ENCODE results near the gene CDK11A. TPM values are rescaled to one million over a fixed set of nuclear protein-coding genes. Genes with fewer than 3 reads are reported as not detected.
"Not testable (repeated sequence)": the region's sequence is repeated elsewhere in the genome, so short reads cannot be mapped to it uniquely, and the experiment has no call there.

CDK11A gene
- total and polyA plus RNA-seq, 4 donors: 26.3 to 56.3 (median 52.9) TPM

GRCh38 chr1:1756661-1757421, 32.7 kb upstream of the CDK11A start:
- no peak for ATAC-seq (ENCODE audit: low FRiP score)
- Histone ChIP-seq H3K27me3 (ENCODE audit: control insufficient read depth in 1 of 2, insufficient read depth in 2 of 2, low read length in 1 of 2) (no peaks in the 10 kb centered on the region), H3K27ac (ENCODE audit: low read depth in 1 of 2, low read length in 2 of 2) (no peak overlapping the region), H3K36me3 (ENCODE audit: control insufficient read depth in 1 of 2, insufficient read depth in 2 of 2, low read length in 1 of 2) (peaks cover 2 to 21% of the 10 kb centered on the region in 2 donors), H3K4me1 (ENCODE audit: control insufficient read depth in 1 of 2, insufficient read depth in 2 of 2, low read length in 2 of 2) (no peaks in the 10 kb centered on the region), H3K9me3 (ENCODE audit: control insufficient read depth, low read length) (no peaks in the 10 kb centered on the region), H3K4me3 (ENCODE audit: low read length in 2 of 2) (no peak overlapping the region)
- intact Hi-C loops (cut with DNase I): no loop called here
- WGBS, 2 donors: 87 to 89% methylated on average over 33 of the region's 33 CpGs
- no peak for DNase-seq

- Histone ChIP-seq H3K27me3 (ENCODE audit: control insufficient read depth in 1 of 2, insufficient read depth in 2 of 2, low read length in 1 of 2) (no peaks in the 10 kb centered on the region), H3K9me3 (ENCODE audit: control insufficient read depth, low read length) (no peaks in the 10 kb centered on the region), H3K27ac (ENCODE audit: low read depth in 1 of 2, low read length in 2 of 2) (no peak overlapping the region), H3K36me3 (ENCODE audit: control insufficient read depth in 1 of 2, insufficient read depth in 2 of 2, low read length in 1 of 2) (peaks cover 2 to 21% of the 10 kb centered on the region in 2 donors), H3K4me1 (ENCODE audit: control insufficient read depth in 1 of 2, insufficient read depth in 2 of 2, low read length in 2 of 2) (no peaks in the 10 kb centered on the region), H3K4me3 (ENCODE audit: low read length in 2 of 2) (no peak overlapping the region)
- no peak for DNase-seq
- ATAC-seq (ENCODE audit: low FRiP score): no peak
- intact Hi-C loops (cut with DNase I): no loop called here
- 87 to 88% methylated on average over 15 of the region's 15 CpGs for WGBS, 2 donors
Measured at GRCh38 chr1:1755852-1756251, 31.7 kb upstream of the CDK11A start.

DNA sequence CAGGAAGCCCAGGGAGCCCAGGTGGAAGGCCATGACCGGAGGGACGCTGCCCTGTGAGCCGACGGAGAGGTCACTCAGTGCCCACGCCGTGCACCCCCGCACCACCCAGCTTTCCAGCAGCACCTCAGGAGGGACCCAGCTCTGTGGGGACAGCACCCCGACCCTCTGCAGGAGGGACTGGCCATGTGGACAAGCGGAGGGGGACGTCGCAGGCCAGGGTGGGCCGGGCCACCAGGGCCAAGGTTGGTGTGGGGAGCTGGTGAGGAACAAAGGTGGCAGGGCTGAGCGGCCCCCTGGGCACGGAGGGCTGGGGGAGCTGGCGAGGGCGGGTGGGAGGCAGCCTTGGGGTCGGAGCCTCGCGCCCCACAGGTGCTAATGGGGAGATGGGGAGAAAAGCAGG, 31.3 kb upstream of the CDK11A start:
- no peak for DNase-seq
- Histone ChIP-seq H3K4me3 (ENCODE audit: low read length in 2 of 2) (no peak overlapping the region), H3K36me3 (ENCODE audit: control insufficient read depth in 1 of 2, insufficient read depth in 2 of 2, low read length in 1 of 2) (peaks cover 2 to 19% of the 10 kb centered on the region in 2 donors), H3K27ac (ENCODE audit: low read depth in 1 of 2, low read length in 2 of 2) (no peak overlapping the region), H3K4me1 (ENCODE audit: control insufficient read depth in 1 of 2, insufficient read depth in 2 of 2, low read length in 2 of 2) (no peaks in the 10 kb centered on the region), H3K27me3 (ENCODE audit: control insufficient read depth in 1 of 2, insufficient read depth in 2 of 2, low read length in 1 of 2) (no peaks in the 10 kb centered on the region), H3K9me3 (ENCODE audit: control insufficient read depth, low read length) (no peaks in the 10 kb centered on the region)
- intact Hi-C loops (cut with DNase I): no loop called here
- ATAC-seq (ENCODE audit: low FRiP score): no peak
- 88 to 89% methylated on average over 13 to 19 of the region's 19 CpGs for WGBS, 2 donors

DNA sequence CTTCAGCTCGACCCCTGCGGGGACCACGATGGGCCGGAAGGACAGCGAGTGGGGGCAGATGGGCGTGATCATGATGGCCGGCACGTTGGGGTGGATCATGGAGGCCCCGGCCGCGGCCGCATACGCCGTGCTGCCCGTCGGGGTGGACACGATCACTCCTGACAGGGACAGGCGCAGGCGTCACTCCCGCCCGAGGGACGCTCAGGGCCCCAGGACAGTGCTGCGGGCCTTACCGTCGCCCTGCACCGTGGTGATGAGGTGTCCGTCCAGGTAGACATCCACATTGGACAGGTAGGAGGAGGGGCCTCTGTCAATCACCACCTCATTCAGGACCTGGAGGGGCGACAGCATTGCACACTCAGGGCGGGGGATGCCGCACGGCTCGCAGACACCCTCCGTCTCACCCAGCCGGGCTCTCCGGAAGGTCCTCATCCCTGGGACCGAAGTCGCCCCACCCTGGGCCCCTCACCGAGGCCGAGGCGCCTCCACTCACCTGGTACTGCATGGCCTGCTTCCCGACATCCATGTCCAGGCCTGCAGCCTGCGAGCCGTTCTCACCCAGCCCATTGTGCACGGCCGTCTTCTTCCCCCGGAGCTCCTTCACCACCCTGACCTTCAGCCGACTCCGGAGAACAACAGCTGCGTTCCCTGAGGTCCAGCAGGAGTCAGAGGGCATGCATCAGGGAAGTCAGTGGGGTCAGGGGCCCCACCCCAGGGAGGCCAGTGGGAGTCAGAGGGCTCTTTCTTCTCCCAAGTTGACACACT, 30.1 kb upstream of the CDK11A start:
- no peak for ATAC-seq (ENCODE audit: low FRiP score)
- no peak overlapping the region for H3K4me3 ChIP-seq (ENCODE audit: low read length in 2 of 2)
- intact Hi-C loops (cut with DNase I): no loop called here
- peaks cover 2 to 16% of the 10 kb centered on the region in 2 donors for H3K36me3 ChIP-seq (ENCODE audit: control insufficient read depth in 1 of 2, insufficient read depth in 2 of 2, low read length in 1 of 2)
- no peaks in the 10 kb centered on the region for H3K27me3 ChIP-seq (ENCODE audit: control insufficient read depth in 1 of 2, insufficient read depth in 2 of 2, low read length in 1 of 2)
- 90 to 94% methylated on average over 43 to 49 of the region's 49 CpGs for WGBS, 2 donors
- no peaks in the 10 kb centered on the region for H3K9me3 ChIP-seq (ENCODE audit: control insufficient read depth, low read length)
- no peak for DNase-seq
- no peak overlapping the region for H3K27ac ChIP-seq (ENCODE audit: low read depth in 1 of 2, low read length in 2 of 2)
- H3K4me1 ChIP-seq (ENCODE audit: control insufficient read depth in 1 of 2, insufficient read depth in 2 of 2, low read length in 2 of 2): no peaks in the 10 kb centered on the region

DNA sequence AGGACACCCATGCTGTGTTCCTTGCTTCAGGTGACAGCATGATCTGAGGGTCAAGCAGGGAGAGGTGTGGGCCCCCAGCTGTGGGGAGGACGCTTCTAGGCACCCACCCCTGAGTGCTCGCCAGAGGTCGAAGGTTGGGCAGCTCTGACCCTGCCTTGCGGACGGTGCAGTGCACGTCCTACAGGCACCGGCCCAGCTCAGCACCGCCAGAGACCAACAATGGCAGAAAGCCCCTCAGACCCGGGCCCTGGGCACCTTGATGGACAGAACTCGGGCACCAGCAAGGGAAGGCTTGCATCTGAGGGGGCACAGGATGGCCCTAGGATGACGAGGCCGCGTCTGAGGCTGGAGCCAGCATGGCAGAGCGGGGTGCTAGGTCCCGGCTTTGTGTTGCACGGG, 29.4 kb upstream of the CDK11A start:
- Histone ChIP-seq H3K9me3 (ENCODE audit: control insufficient read depth, low read length) (no peaks in the 10 kb centered on the region), H3K36me3 (ENCODE audit: control insufficient read depth in 1 of 2, insufficient read depth in 2 of 2, low read length in 1 of 2) (peaks cover 2 to 16% of the 10 kb centered on the region in 2 donors), H3K27ac (ENCODE audit: low read depth in 1 of 2, low read length in 2 of 2) (no peak overlapping the region), H3K4me1 (ENCODE audit: control insufficient read depth in 1 of 2, insufficient read depth in 2 of 2, low read length in 2 of 2) (no peaks in the 10 kb centered on the region), H3K27me3 (ENCODE audit: control insufficient read depth in 1 of 2, insufficient read depth in 2 of 2, low read length in 1 of 2) (no peaks in the 10 kb centered on the region), H3K4me3 (ENCODE audit: low read length in 2 of 2) (no peak overlapping the region)
- no peak for ATAC-seq (ENCODE audit: low FRiP score)
- DNase-seq: no peak
- 89 to 94% methylated on average over 16 of the region's 16 CpGs for WGBS, 2 donors
- intact Hi-C loops (cut with DNase I): no loop called here

GRCh38 chr1:1752636-1753606, 28.8 kb upstream of the CDK11A start:
- no peak overlapping the region for H3K27ac ChIP-seq (ENCODE audit: low read depth in 1 of 2, low read length in 2 of 2)
- no peaks in the 10 kb centered on the region for H3K27me3 ChIP-seq (ENCODE audit: control insufficient read depth in 1 of 2, insufficient read depth in 2 of 2, low read length in 1 of 2)
- 78 to 81% methylated on average over 36 to 37 of the region's 37 CpGs for whole genome bisulfite sequencing, 2 donors
- peaks cover 2 to 16% of the 10 kb centered on the region in 2 donors for H3K36me3 ChIP-seq (ENCODE audit: control insufficient read depth in 1 of 2, insufficient read depth in 2 of 2, low read length in 1 of 2)
- no peak overlapping the region for H3K4me3 ChIP-seq (ENCODE audit: low read length in 2 of 2)
- DNase-seq (peak in 1 of 2 donors; percentile 69), ATAC-seq (ENCODE audit: low FRiP score) (no peak)
- H3K9me3 ChIP-seq (ENCODE audit: control insufficient read depth, low read length): no peaks in the 10 kb centered on the region
- intact Hi-C loops (cut with DNase I): no loop called here
- no peaks in the 10 kb centered on the region for H3K4me1 ChIP-seq (ENCODE audit: control insufficient read depth in 1 of 2, insufficient read depth in 2 of 2, low read length in 2 of 2)

DNA sequence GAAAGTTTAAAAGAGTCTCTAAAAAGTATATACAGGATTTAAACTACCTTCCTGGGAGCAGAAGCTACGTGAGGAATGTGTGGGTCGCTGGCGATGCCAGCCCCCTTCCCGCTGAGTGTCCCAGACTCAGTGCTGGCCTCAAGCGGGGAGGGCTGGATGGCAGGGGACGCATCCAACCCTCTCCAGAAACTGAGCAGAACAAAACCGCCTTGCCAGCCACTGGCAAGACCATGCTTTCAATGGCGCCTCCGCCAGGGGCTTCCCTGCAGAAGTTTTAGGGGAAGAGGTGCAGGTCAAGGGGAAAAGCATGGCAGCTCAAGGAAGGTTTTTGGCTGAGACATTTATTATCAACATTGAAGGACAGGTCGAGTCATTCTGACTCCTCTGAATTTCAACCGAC, 28.0 kb upstream of the CDK11A start:
- no peak for ATAC-seq (ENCODE audit: low FRiP score)
- Histone ChIP-seq H3K4me3 (ENCODE audit: low read length in 2 of 2) (no peak overlapping the region), H3K4me1 (ENCODE audit: control insufficient read depth in 1 of 2, insufficient read depth in 2 of 2, low read length in 2 of 2) (no peaks in the 10 kb centered on the region), H3K9me3 (ENCODE audit: control insufficient read depth, low read length) (no peaks in the 10 kb centered on the region), H3K36me3 (ENCODE audit: control insufficient read depth in 1 of 2, insufficient read depth in 2 of 2, low read length in 1 of 2) (peaks cover 2 to 16% of the 10 kb centered on the region in 2 donors), H3K27me3 (ENCODE audit: control insufficient read depth in 1 of 2, insufficient read depth in 2 of 2, low read length in 1 of 2) (no peaks in the 10 kb centered on the region), H3K27ac (ENCODE audit: low read depth in 1 of 2, low read length in 2 of 2) (no peak overlapping the region)
- WGBS, 2 donors: 86 to 87% methylated on average over 11 of the region's 11 CpGs
- intact Hi-C loops (cut with DNase I): no loop called here
- DNase-seq: peak in 1 of 2 donors; percentile 60

GRCh38 chr1:1749941-1750340, 25.8 kb upstream of the CDK11A start:
- H3K4me3 ChIP-seq (ENCODE audit: low read length in 2 of 2); H3K27ac ChIP-seq (ENCODE audit: low read depth in 1 of 2, low read length in 2 of 2); intact Hi-C loops (cut with DNase I); H3K4me1 ChIP-seq (ENCODE audit: control insufficient read depth in 1 of 2, insufficient read depth in 2 of 2, low read length in 2 of 2); ATAC-seq (ENCODE audit: low FRiP score); H3K27me3 ChIP-seq (ENCODE audit: control insufficient read depth in 1 of 2, insufficient read depth in 2 of 2, low read length in 1 of 2); H3K9me3 ChIP-seq (ENCODE audit: control insufficient read depth, low read length); DNase-seq: not testable (repeated sequence)
- WGBS, 2 donors: 87 to 91% methylated on average over 6 to 8 of the region's 9 CpGs
- H3K36me3 ChIP-seq (ENCODE audit: control insufficient read depth in 1 of 2, insufficient read depth in 2 of 2, low read length in 1 of 2): peaks cover 2 to 10% of the 10 kb centered on the region in 2 donors

All from aorta (tissue), 5 donors.